CD8-positive, alpha-beta memory T cell (primary cell): ENCODE data around the gene FCHO2. TPM values are rescaled to one million over a fixed set of nuclear protein-coding genes. Genes with fewer than 3 reads are reported as not detected.

ENCODE experiments used
- CTCF ChIA-PET: fragments of 350-600 bp; sonication (Branson Sonifier 250); formaldehyde crosslinking; loops from one replicate; lab custom pipeline; 2021; ENCODE audit warnings: antibody characterized with exemption; lab: Charles Lee
- POLR2A ChIA-PET: fragments of 350-600 bp; sonication (Branson Sonifier 250); formaldehyde crosslinking; loops from one replicate; lab custom pipeline; 2021; ENCODE audit warnings: antibody characterized with exemption; lab: Charles Lee
- DNase-seq, 5 donors: peaks; one replicate each; pipeline versions ENCODE4 v3.0.0 to v3.0.0-alpha.2; 2020 to 2022; ENCODE audit warnings: mixed read lengths in 1 of 5
- H3K27ac ChIP-seq: one replicate; pipeline ENCODE4 v1.7.0; 2013; ENCODE audit warnings: low read depth, mild to moderate bottlenecking, low read length, moderate library complexity
- H3K27me3 ChIP-seq: 2 replicates; pipeline ENCODE4 v1.7.0; 2013; ENCODE audit warnings: low read length, mild to moderate bottlenecking; ENCODE audit not compliant: insufficient read depth, poor library complexity, severe bottlenecking
- H3K36me3 ChIP-seq: 2 replicates; pipeline ENCODE4 v1.7.0; 2013; ENCODE audit warnings: mild to moderate bottlenecking, low read length, moderate library complexity; ENCODE audit not compliant: insufficient read depth
- H3K4me1 ChIP-seq: 2 replicates; pipeline ENCODE4 v1.7.0; 2013; ENCODE audit warnings: mild to moderate bottlenecking, low read length, moderate library complexity; ENCODE audit not compliant: insufficient read depth
- H3K4me3 ChIP-seq: 2 replicates; pipeline ENCODE4 v1.7.0; 2013; ENCODE audit warnings: mild to moderate bottlenecking, low read length
- H3K9me3 ChIP-seq: 2 replicates; pipeline ENCODE4 v1.7.0; 2013; ENCODE audit warnings: mild to moderate bottlenecking, low read length
- H3K27ac Mint-ChIP-seq, 8 donors: one replicate each; pipeline ENCODE4 v1.8.0; 2020 to 2021; ENCODE audit warnings: mixed read lengths in 8 of 8, mild to moderate bottlenecking in 6 of 8, inconsistent platforms in 3 of 8, moderate library complexity in 3 of 8
- H3K27me3 Mint-ChIP-seq, 2 donors: one replicate each; pipeline ENCODE4 v1.8.0; 2020 to 2021; ENCODE audit warnings: mixed read lengths in 2 of 2, mild to moderate bottlenecking in 1 of 2, moderate library complexity in 1 of 2
- H3K36me3 Mint-ChIP-seq, 3 donors: one replicate each; pipeline ENCODE4 v1.8.0; 2020 to 2021; ENCODE audit warnings: mixed read lengths in 3 of 3, inconsistent platforms in 1 of 3, mild to moderate bottlenecking in 1 of 3
- H3K4me1 Mint-ChIP-seq, 3 donors: one replicate each; pipeline ENCODE4 v1.8.0; 2020 to 2021; ENCODE audit warnings: mixed read lengths in 3 of 3, inconsistent platforms in 1 of 3, mild to moderate bottlenecking in 1 of 3
- H3K4me3 Mint-ChIP-seq, 7 donors: one replicate each; pipeline ENCODE4 v1.8.0; 2020 to 2021; ENCODE audit warnings: mixed read lengths in 7 of 7, mild to moderate bottlenecking in 6 of 7, moderate library complexity in 4 of 7, inconsistent platforms in 2 of 7
- H3K9me3 Mint-ChIP-seq, 5 donors: one replicate each; pipeline ENCODE4 v1.8.0; 2020 to 2022; ENCODE audit warnings: mixed read lengths in 5 of 5, mild to moderate bottlenecking in 3 of 5, moderate library complexity in 2 of 5, inconsistent platforms in 1 of 5
- polyA plus RNA-seq: library from polyadenylated mRNA; unstranded; fragments of 300-500 nt; fragmentation: Illumina TruSeq; gene quantifications from one replicate; pipeline ENCODE4 v1.2.3, GENCODE V29; 2021
- total RNA-seq, 2 experiments: library from RNA; stranded (reverse); gene quantifications; one replicate each; pipeline ENCODE4 v1.2.3, GENCODE V29; 2021

The FCHO2 gene
- total and polyA plus RNA-seq, 3 experiments from 2014 or later: 0.98 to 4.2 (median 3.9) TPM

DNA sequence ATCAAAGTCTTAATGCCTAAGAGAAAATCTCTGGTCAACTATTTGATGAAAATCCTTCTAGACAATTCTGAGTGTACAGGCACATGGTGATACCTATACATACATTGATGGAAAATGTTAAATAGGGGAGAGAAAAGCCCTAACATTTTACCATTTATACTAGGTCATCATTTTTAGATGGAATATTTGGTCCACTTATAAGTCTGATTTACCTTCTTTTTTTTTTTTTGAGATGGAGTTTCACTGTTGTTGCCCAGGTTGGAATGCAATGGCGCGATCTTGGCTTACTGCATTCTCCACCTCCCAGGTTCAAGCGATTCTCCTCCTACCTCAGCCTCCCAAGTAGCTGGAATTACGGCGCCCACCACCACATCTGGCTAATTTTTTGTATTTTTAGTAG is 81.7 kb downstream of the FCHO2 start:
- no peaks in the 10 kb centered on the region for H3K4me1 ChIP-seq
- no peaks in the 10 kb centered on the region for H3K9me3 ChIP-seq
- Mint-ChIP-seq H3K27me3 (no peaks in the 10 kb centered on the region), H3K9me3 (no peaks in the 10 kb centered on the region), H3K36me3 (peaks cover 0 to 6% (median 0%) of the 10 kb centered on the region in 3 donors), H3K27ac (no peak overlapping the region), H3K4me1 (no peaks in the 10 kb centered on the region), H3K4me3 (no peak overlapping the region)
- CTCF ChIA-PET: no interaction called here
- no peaks in the 10 kb centered on the region for H3K36me3 ChIP-seq
- H3K27me3 ChIP-seq: no peaks in the 10 kb centered on the region
- H3K4me3 ChIP-seq: no peak overlapping the region
- POLR2A ChIA-PET: no interaction called here
- H3K27ac ChIP-seq: no peak overlapping the region
- DNase-seq: no peak

DNA sequence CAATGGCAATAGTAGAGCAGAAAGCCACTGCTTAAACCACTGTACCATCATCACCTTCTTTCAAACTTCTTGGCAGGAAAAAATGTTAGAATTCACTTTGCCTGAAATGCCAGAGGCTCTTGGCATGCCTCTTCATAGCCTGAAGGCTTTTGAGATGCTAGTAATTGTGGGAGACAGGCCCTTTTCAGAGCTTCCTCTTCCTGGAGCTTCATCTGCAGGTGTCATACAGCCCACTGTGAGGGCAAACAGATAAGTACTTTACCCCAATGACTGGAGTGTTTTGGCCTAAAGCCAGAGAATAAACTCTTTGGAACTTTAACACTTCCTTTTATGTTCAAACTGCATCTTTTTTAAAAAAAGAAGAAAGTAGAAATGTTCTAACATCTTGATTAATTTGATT is 83.2 kb downstream of the FCHO2 start:
- Histone ChIP-seq H3K36me3 (no peaks in the 10 kb centered on the region), H3K27ac (no peak overlapping the region), H3K4me3 (no peak overlapping the region), H3K9me3 (no peaks in the 10 kb centered on the region), H3K27me3 (no peaks in the 10 kb centered on the region), H3K4me1 (no peaks in the 10 kb centered on the region)
- no peak overlapping the region for H3K4me3 Mint-ChIP-seq
- no peaks in the 10 kb centered on the region for H3K27me3 Mint-ChIP-seq
- no peak for DNase-seq
- peaks cover 0 to 6% (median 2%) of the 10 kb centered on the region in 3 donors for H3K36me3 Mint-ChIP-seq
- no peaks in the 10 kb centered on the region for H3K9me3 Mint-ChIP-seq
- ChIA-PET POLR2A (no interaction called here), CTCF (no interaction called here)
- no peak overlapping the region for H3K27ac Mint-ChIP-seq
- H3K4me1 Mint-ChIP-seq: no peaks in the 10 kb centered on the region

GRCh38 chr5:73042993-73043392 is 87.2 kb downstream of the FCHO2 start:
- no peak overlapping the region for H3K27ac ChIP-seq
- H3K4me3 ChIP-seq: no peak overlapping the region
- no peaks in the 10 kb centered on the region for H3K4me1 Mint-ChIP-seq
- H3K27me3 ChIP-seq: no peaks in the 10 kb centered on the region
- H3K9me3 ChIP-seq: no peaks in the 10 kb centered on the region
- CTCF ChIA-PET: no interaction called here
- peaks cover 0 to 1% of the 10 kb centered on the region in 2 donors for H3K27me3 Mint-ChIP-seq
- peaks cover 0 to 2% (median 0%) of the 10 kb centered on the region in 5 donors for H3K9me3 Mint-ChIP-seq
- no peak overlapping the region for H3K4me3 Mint-ChIP-seq
- no peaks in the 10 kb centered on the region for H3K36me3 ChIP-seq
- POLR2A ChIA-PET: no interaction called here
- peaks cover 3 to 9% (median 5%) of the 10 kb centered on the region in 3 donors for H3K36me3 Mint-ChIP-seq
- no peak overlapping the region for H3K27ac Mint-ChIP-seq
- no peaks in the 10 kb centered on the region for H3K4me1 ChIP-seq
- no peak for DNase-seq

DNA sequence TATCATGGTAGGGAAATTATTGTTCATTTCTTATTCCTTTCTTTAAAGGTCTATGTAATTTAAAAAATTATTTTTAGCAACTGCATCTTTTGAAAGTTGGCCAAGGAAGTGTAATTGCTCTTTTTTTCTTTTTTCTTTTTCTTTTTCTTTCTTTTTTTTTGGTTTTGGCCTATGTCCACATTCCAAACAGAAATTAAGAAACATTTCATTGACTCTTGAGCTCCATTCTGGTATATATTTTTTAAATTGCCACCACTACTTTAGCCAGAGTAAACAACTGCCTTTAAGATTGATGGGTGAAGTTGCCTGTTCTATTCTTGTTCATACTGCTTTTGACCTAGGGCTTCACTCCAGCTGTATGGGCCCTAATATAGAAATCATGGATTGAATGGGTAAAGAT is 88.7 kb downstream of the FCHO2 start:
- H3K9me3 ChIP-seq: no peaks in the 10 kb centered on the region
- no peak overlapping the region for H3K4me3 ChIP-seq
- no peak overlapping the region for H3K4me3 Mint-ChIP-seq
- H3K27ac Mint-ChIP-seq: no peak overlapping the region
- no peak for DNase-seq
- H3K36me3 ChIP-seq: no peaks in the 10 kb centered on the region
- H3K27me3 Mint-ChIP-seq: peaks cover 0 to 1% of the 10 kb centered on the region in 2 donors
- no peaks in the 10 kb centered on the region for H3K4me1 Mint-ChIP-seq
- H3K27ac ChIP-seq: no peak overlapping the region
- ChIA-PET CTCF (no interaction called here), POLR2A (no interaction called here)
- H3K9me3 Mint-ChIP-seq: peaks cover 0 to 2% (median 0%) of the 10 kb centered on the region in 5 donors
- no peaks in the 10 kb centered on the region for H3K27me3 ChIP-seq
- peaks cover 0 to 9% (median 4%) of the 10 kb centered on the region in 3 donors for H3K36me3 Mint-ChIP-seq
- no peaks in the 10 kb centered on the region for H3K4me1 ChIP-seq

DNA sequence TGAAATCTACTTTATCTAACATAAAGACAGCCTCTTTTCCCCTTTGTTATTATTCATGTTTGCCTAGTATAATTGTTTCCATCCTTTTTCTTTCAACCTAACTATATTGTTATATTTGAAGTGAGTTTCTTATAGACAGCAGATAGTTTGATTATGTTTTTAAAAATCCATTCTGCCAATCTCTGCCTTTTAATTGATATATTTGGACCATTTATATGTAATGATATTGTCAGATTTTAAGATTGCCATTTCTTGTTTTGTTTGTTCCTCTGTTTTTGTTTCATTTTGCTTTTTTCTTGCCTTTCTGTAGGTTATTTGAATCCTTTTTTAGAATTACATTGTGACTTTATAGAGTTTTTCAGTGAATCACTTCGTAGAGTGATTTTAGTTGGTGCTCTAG is 89.8 kb downstream of the FCHO2 start:
- ChIA-PET POLR2A (no interaction called here), CTCF (no interaction called here)
- Mint-ChIP-seq H3K27me3 (peaks cover 0 to 1% of the 10 kb centered on the region in 2 donors), H3K36me3 (peaks cover under 1 to 9% (median 4%) of the 10 kb centered on the region in 3 donors), H3K27ac (no peak overlapping the region), H3K4me3 (no peak overlapping the region), H3K9me3 (peaks cover 0 to 2% (median 0%) of the 10 kb centered on the region in 5 donors), H3K4me1 (no peaks in the 10 kb centered on the region)
- Histone ChIP-seq H3K27me3 (no peaks in the 10 kb centered on the region), H3K9me3 (no peaks in the 10 kb centered on the region), H3K4me1 (no peaks in the 10 kb centered on the region), H3K36me3 (no peaks in the 10 kb centered on the region), H3K4me3 (no peak overlapping the region), H3K27ac (no peak overlapping the region)
- DNase-seq: no peak

- ChIA-PET POLR2A (no interaction called here), CTCF (no interaction called here)
- no peaks in the 10 kb centered on the region for H3K36me3 ChIP-seq
- H3K27ac ChIP-seq: no peak overlapping the region
- no peaks in the 10 kb centered on the region for H3K4me1 ChIP-seq
- no peaks in the 10 kb centered on the region for H3K27me3 ChIP-seq
- Mint-ChIP-seq H3K9me3 (no peaks in the 10 kb centered on the region), H3K27ac (no peak overlapping the region), H3K27me3 (peaks cover 0 to 2% of the 10 kb centered on the region in 2 donors), H3K36me3 (peaks cover 0 to 2% (median 1%) of the 10 kb centered on the region in 3 donors), H3K4me1 (no peaks in the 10 kb centered on the region), H3K4me3 (no peak overlapping the region)
- DNase-seq: no peak
- no peaks in the 10 kb centered on the region for H3K9me3 ChIP-seq
- no peak overlapping the region for H3K4me3 ChIP-seq
Measured at GRCh38 chr5:73061593-73061992, 105.8 kb downstream of the FCHO2 start.

- Mint-ChIP-seq H3K36me3 (peaks cover 0 to 12% (median 8%) of the 10 kb centered on the region in 3 donors), H3K9me3 (no peaks in the 10 kb centered on the region), H3K27ac (no peak overlapping the region), H3K27me3 (peaks cover 2 to 3% of the 10 kb centered on the region in 2 donors), H3K4me1 (no peaks in the 10 kb centered on the region), H3K4me3 (no peak overlapping the region)
- no peak for DNase-seq
- Histone ChIP-seq H3K36me3 (no peaks in the 10 kb centered on the region), H3K27ac (no peak overlapping the region), H3K27me3 (no peaks in the 10 kb centered on the region), H3K4me1 (no peaks in the 10 kb centered on the region), H3K4me3 (no peak overlapping the region), H3K9me3 (no peaks in the 10 kb centered on the region)
- CTCF ChIA-PET: interaction anchor here (1.9 kb wide), 1 partner anchor 17 kb away, joined by 3 read pairs; no protein-coding TSS in a partner anchor
- POLR2A ChIA-PET: no interaction called here
Measured at GRCh38 chr5:73066466-73066865, 110.6 kb downstream of the FCHO2 start.

DNA sequence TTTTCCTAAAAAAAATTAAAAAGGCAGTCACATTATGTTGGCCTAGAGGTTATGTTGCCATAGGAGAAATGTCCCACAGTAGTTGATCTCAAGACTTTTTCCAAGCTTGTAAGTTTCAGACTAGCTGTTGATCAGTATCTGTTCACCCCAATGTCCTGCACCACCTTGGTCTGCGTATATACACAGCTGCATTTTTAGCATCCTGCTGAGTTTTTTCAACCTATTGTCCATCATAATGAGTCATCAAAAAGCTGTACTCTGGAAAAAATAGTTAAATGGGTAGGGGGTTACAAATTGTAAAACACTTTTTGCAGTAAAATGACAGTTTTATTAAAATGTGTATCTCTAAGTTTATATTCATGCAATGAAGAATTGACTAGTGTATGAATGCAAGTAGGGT is 111.4 kb downstream of the FCHO2 start:
- Mint-ChIP-seq H3K27ac (no peak overlapping the region), H3K27me3 (peaks cover 2 to 3% of the 10 kb centered on the region in 2 donors), H3K4me1 (no peaks in the 10 kb centered on the region), H3K9me3 (no peaks in the 10 kb centered on the region), H3K4me3 (no peak overlapping the region), H3K36me3 (peaks cover 0 to 12% (median 8%) of the 10 kb centered on the region in 3 donors)
- Histone ChIP-seq H3K4me1 (no peaks in the 10 kb centered on the region), H3K27ac (no peak overlapping the region), H3K27me3 (no peaks in the 10 kb centered on the region), H3K9me3 (no peaks in the 10 kb centered on the region), H3K36me3 (no peaks in the 10 kb centered on the region), H3K4me3 (no peak overlapping the region)
- no peak for DNase-seq
- ChIA-PET CTCF (interaction anchor here (1.9 kb wide), 1 partner anchor 16 kb away, joined by 3 read pairs; no protein-coding TSS in a partner anchor), POLR2A (no interaction called here)
